AG04449 (cell line): ENCODE measurements around the gene PALB2.

ENCODE experiments used
- CTCF ChIA-PET: fragments of 350-600 bp; formaldehyde crosslinking; extraction: SDS; loops from one replicate; lab custom pipeline; 2021; ENCODE audit warnings: antibody characterized with exemption; lab: Yijun Ruan, JAX
- POLR2A ChIA-PET: fragments of 400-600, 350-600 bp; formaldehyde crosslinking; extraction: SDS; loops from one replicate; lab custom pipeline; 2020; ENCODE audit warnings: antibody characterized with exemption, inconsistent platforms; lab: Yijun Ruan, JAX
- DNase-seq: peaks from one replicate; pipeline ENCODE4 v3.0.0-alpha.2; 2010; ENCODE audit warnings: low read depth, low spot score
- H3K4me3 ChIP-seq: 2 replicates; pipeline ENCODE4 v1.5.1; 2011; ENCODE audit warnings: low read depth, mild to moderate bottlenecking, control low read depth, low read length
- CTCF ChIP-seq: IDR thresholded peaks from one replicate; pipeline ENCODE4 v1.5.1; 2011; ENCODE audit warnings: mild to moderate bottlenecking, moderate library complexity, low read length, control low read depth, inconsistent platforms; ENCODE audit not compliant: insufficient read depth; ENCODE audit errors: missing control alignments

PALB2 gene

GRCh38 chr16:23581764-23582163 is 59.3 kb downstream of the PALB2 start:
- CTCF ChIA-PET, result interaction anchor here (3.4 kb wide), 1 partner anchor 14 kb away, joined by 18 read pairs; the partner anchor contains the start of gene NDUFAB1

GRCh38 chr16:23580391-23580790 is 60.7 kb downstream of the PALB2 start:
- ChIA-PET CTCF (interaction anchor here (1.5 to 3.4 kb wide), 2 partner anchors 16 to 22 kb away, joined by 3 to 18 read pairs; partner anchors contain the start of gene NDUFAB1), POLR2A (no interaction called here)
- no peak for DNase-seq
- no peak for TF ChIP-seq CTCF
- no peak overlapping the region for H3K4me3 ChIP-seq

More at GRCh38 chr16:23581764-23582163, 59.3 kb downstream of the PALB2 start:
- no peak overlapping the region for H3K4me3 ChIP-seq
- no peak for DNase-seq
- TF ChIP-seq CTCF, result no peak
- POLR2A ChIA-PET, result no interaction called here

- no peak for DNase-seq
- TF ChIP-seq CTCF, result no peak
- CTCF ChIA-PET, result interaction anchor here (1.5 to 3.4 kb wide), 2 partner anchors 17 to 21 kb away, joined by 3 to 18 read pairs; partner anchors contain the start of gene NDUFAB1
- H3K4me3 ChIP-seq, result no peak overlapping the region
- POLR2A ChIA-PET, result no interaction called here
Observed at GRCh38 chr16:23579371-23579770, 61.7 kb downstream of the PALB2 start.

GRCh38 chr16:23578101-23578830 is 62.8 kb downstream of the PALB2 start:
- H3K4me3 ChIP-seq, result no peak overlapping the region
- POLR2A ChIA-PET, result interaction anchor here (0.7 kb wide), 1 partner anchor 21 kb away, joined by 3 read pairs; the partner anchor contains the start of genes EARS2 and UBFD1
- TF ChIP-seq CTCF, result no peak
- DNase-seq, result no peak
- CTCF ChIA-PET, result interaction anchor here (1.0 to 1.3 kb wide), 2 partner anchors 19 to 21 kb away, joined by 5 to 6 read pairs; partner anchors contain the start of genes EARS2 and UBFD1

- POLR2A ChIA-PET, result no interaction called here
- CTCF ChIA-PET, result interaction anchor here (1.0 to 1.3 kb wide), 2 partner anchors 19 to 20 kb away, joined by 5 to 6 read pairs; partner anchors contain the start of genes EARS2 and UBFD1
- no peak for DNase-seq
Observed at GRCh38 chr16:23577493-23577892, 63.6 kb downstream of the PALB2 start.

More at GRCh38 chr16:23577493-23577892, 63.6 kb downstream of the PALB2 start:
- no peak for TF ChIP-seq CTCF
- no peak overlapping the region for H3K4me3 ChIP-seq
